ENCODE results near the gene KIRREL1.

DNA sequence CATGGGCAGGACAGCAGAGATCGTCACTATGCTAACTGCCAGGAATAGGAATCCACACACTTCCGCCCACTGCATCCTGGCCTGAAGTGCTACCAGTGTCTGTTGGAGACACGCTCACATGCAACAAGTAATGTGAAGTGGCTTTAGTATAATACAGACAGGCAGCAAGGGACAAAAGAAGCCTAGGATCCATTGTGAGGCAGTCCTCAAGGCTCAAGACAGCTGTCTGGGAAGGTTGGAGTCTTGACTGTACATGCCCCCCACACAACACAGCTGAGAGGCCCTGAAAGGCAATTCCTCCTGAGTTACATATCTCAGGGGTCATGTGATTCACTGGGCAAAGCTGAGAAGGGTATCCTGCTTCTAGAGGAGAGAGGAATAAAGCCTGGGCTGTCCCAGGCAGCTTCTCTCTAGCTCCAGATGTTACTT, 147.3 kb downstream of the KIRREL1 start:
- TF ChIP-seq, protein P1, sequence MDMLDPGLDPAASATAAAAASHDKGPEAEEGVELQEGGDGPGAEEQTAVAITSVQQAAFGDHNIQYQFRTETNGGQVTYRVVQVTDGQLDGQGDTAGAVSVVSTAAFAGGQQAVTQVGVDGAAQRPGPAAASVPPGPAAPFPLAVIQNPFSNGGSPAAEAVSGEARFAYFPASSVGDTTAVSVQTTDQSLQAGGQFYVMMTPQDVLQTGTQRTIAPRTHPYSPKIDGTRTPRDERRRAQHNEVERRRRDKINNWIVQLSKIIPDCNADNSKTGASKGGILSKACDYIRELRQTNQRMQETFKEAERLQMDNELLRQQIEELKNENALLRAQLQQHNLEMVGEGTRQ (IDR thresholded peaks at IDR 0.05; ENCODE audit: low read length) = no peak
- TF ChIP-seq CTCF (IDR thresholded peaks at IDR 0.05; ENCODE audit: control extremely low read depth in 1 of 3, insufficient read depth in 1 of 3, low read depth in 1 of 3, low read length in 3 of 3) = no peak
- no peak for TF ChIP-seq SIN3A (conservative IDR thresholded peaks at IDR 0.05 in 1 of 2, IDR thresholded peaks at IDR 0.05 in 1 of 2; ENCODE audit: low read depth in 1 of 2, low read length in 2 of 2)
- no peak for TF ChIP-seq RNF2 (IDR thresholded peaks at IDR 0.05; ENCODE audit: borderline replicate concordance, low read depth, low read length, missing control alignments, poor library complexity, severe bottlenecking)
- TF ChIP-seq ATF3 (IDR thresholded peaks at IDR 0.05; ENCODE audit: insufficient read depth, low read depth, low read length) = no peak
- TF ChIP-seq EZH2 (IDR thresholded peaks at IDR 0.05; ENCODE audit: low read depth, low read length, severe bottlenecking) = no peak
- TF ChIP-seq JUND (IDR thresholded peaks at IDR 0.05; ENCODE audit: low read length) = no peak
- TF ChIP-seq MAFK (IDR thresholded peaks at IDR 0.05; ENCODE audit: low read depth, low read length) = no peak
- no peak for TF ChIP-seq RFX5 (IDR thresholded peaks at IDR 0.05; ENCODE audit: borderline replicate concordance, low read depth, low read length)
- no peak for TF ChIP-seq TEAD4 (IDR thresholded peaks at IDR 0.05; ENCODE audit: low read depth, low read length)
- TF ChIP-seq POLR2A (IDR thresholded peaks at IDR 0.05; ENCODE audit: control extremely low read depth in 1 of 2, low read depth in 2 of 2, low read length in 2 of 2) = no peak
- TF ChIP-seq SUZ12 (IDR thresholded peaks at IDR 0.05; ENCODE audit: low read length) = no peak
